H9 (cell line): Measurements from ENCODE around the gene CCDC40. TPM values are rescaled to one million over a fixed set of nuclear protein-coding genes. Genes with fewer than 3 reads are reported as not detected.
A peak's percentile ranks its signal among the peaks of the same experiment; 100 is the strongest.

Experiments
- DNase-seq: peaks from one replicate; pipeline ENCODE4 v3.0.0-alpha.2; 2017
- H2AFZ ChIP-seq: one replicate; pipeline ENCODE4 v1.6.1; 2013; ENCODE audit warnings: mild to moderate bottlenecking, low read length, control low read depth, moderate library complexity
- H2AK5ac ChIP-seq: 2 replicates; pipeline ENCODE4 v1.6.1; 2013; ENCODE audit warnings: low read length, control low read depth, mixed read lengths; ENCODE audit not compliant: insufficient read length
- H2BK120ac ChIP-seq: one replicate; pipeline ENCODE4 v1.6.1; 2013; ENCODE audit warnings: low read depth, mild to moderate bottlenecking, low read length, control low read depth, inconsistent platforms; ENCODE audit not compliant: poor library complexity, severe bottlenecking
- H2BK12ac ChIP-seq: 2 replicates; pipeline ENCODE4 v1.6.1; 2013; ENCODE audit warnings: low read length, control low read depth, mixed read lengths, low read depth; ENCODE audit not compliant: insufficient read length
- H2BK15ac ChIP-seq: 2 replicates; pipeline ENCODE4 v1.6.1; 2013; ENCODE audit warnings: low read depth, low read length, control low read depth
- H2BK20ac ChIP-seq: one replicate; pipeline ENCODE4 v1.6.1; 2013; ENCODE audit warnings: low read depth, mild to moderate bottlenecking, low read length, control low read depth, inconsistent platforms; ENCODE audit not compliant: poor library complexity, severe bottlenecking
- H2BK5ac ChIP-seq: 2 replicates; pipeline ENCODE4 v1.6.1; 2013; ENCODE audit warnings: low read length, control low read depth, mixed read lengths; ENCODE audit not compliant: insufficient read length
- H3K14ac ChIP-seq: 2 replicates; pipeline ENCODE4 v1.6.1; 2013; ENCODE audit warnings: low read length, control low read depth; ENCODE audit not compliant: insufficient read depth
- H3K18ac ChIP-seq: 2 replicates; pipeline ENCODE4 v1.6.1; 2013; ENCODE audit warnings: low read depth, mild to moderate bottlenecking, mixed read lengths, low read length, control low read depth; ENCODE audit not compliant: insufficient read length
- H3K23ac ChIP-seq: 2 replicates; pipeline ENCODE4 v1.6.1; 2013; ENCODE audit warnings: low read length, control low read depth, mixed read lengths, low read depth; ENCODE audit not compliant: insufficient read length
- H3K23me2 ChIP-seq: 2 replicates; pipeline ENCODE4 v1.6.1; 2013; ENCODE audit warnings: low read depth, mild to moderate bottlenecking, mixed read lengths, low read length, control low read depth; ENCODE audit not compliant: insufficient read length, poor library complexity, severe bottlenecking
- H3K27ac ChIP-seq: 2 replicates; pipeline ENCODE4 v1.5.1; 2013; ENCODE audit warnings: low read length, control low read depth, mixed read lengths, low read depth; ENCODE audit not compliant: insufficient read length
- H3K27me3 ChIP-seq: 2 replicates; pipeline ENCODE4 v1.6.1; 2013; ENCODE audit warnings: low read length, control low read depth, inconsistent platforms; ENCODE audit not compliant: insufficient read depth
- H3K4ac ChIP-seq: 2 replicates; pipeline ENCODE4 v1.6.1; 2013; ENCODE audit warnings: low read depth, mild to moderate bottlenecking, control low read depth, inconsistent platforms, low read length, moderate library complexity
- H3K4me1 ChIP-seq: 2 replicates; pipeline ENCODE4 v1.6.1; 2013; ENCODE audit warnings: low read length, control low read depth, inconsistent platforms; ENCODE audit not compliant: insufficient read depth
- H3K4me2 ChIP-seq: 2 replicates; pipeline ENCODE4 v1.6.1; 2013; ENCODE audit warnings: low read length, control low read depth, mixed read lengths; ENCODE audit not compliant: insufficient read length, insufficient read depth
- H3K56ac ChIP-seq: 2 replicates; pipeline ENCODE4 v1.6.1; 2013; ENCODE audit warnings: low read depth, mild to moderate bottlenecking, mixed read lengths, low read length, control low read depth; ENCODE audit not compliant: insufficient read length
- H3K79me1 ChIP-seq: 2 replicates; pipeline ENCODE4 v1.6.1; 2013; ENCODE audit warnings: low read depth, mild to moderate bottlenecking, moderate library complexity, low read length, control low read depth, inconsistent platforms; ENCODE audit not compliant: insufficient read depth, poor library complexity, severe bottlenecking
- H3K79me2 ChIP-seq: 2 replicates; pipeline ENCODE4 v1.6.1; 2013; ENCODE audit warnings: low read length, control low read depth, inconsistent platforms; ENCODE audit not compliant: insufficient read depth
- H3K9ac ChIP-seq: 2 replicates; pipeline ENCODE4 v1.6.1; 2013; ENCODE audit warnings: low read length, control low read depth, mixed read lengths; ENCODE audit not compliant: insufficient read length; ENCODE audit errors: extremely low read depth
- H3K9me3 ChIP-seq: one replicate; pipeline ENCODE4 v1.6.1; 2013; ENCODE audit warnings: low read depth, low read length, inconsistent platforms; ENCODE audit not compliant: control insufficient read depth
- H3T11ph ChIP-seq: one replicate; pipeline ENCODE4 v1.6.1; 2013; ENCODE audit warnings: mild to moderate bottlenecking, low read length, control low read depth, inconsistent platforms
- H4K20me1 ChIP-seq: one replicate; pipeline ENCODE4 v1.6.1; 2013; ENCODE audit not compliant: control insufficient read depth, insufficient read length, insufficient read depth
- H4K5ac ChIP-seq: 2 replicates; pipeline ENCODE4 v1.6.1; 2013; ENCODE audit warnings: low read depth, mild to moderate bottlenecking, mixed read lengths, low read length, control low read depth; ENCODE audit not compliant: insufficient read length
- H4K8ac ChIP-seq: replicated peaks from 2 replicates; pipeline ENCODE4 v1.6.1; 2013; ENCODE audit warnings: low read length, control low read depth, mixed read lengths, low read depth; ENCODE audit not compliant: insufficient read length
- H4K91ac ChIP-seq: 2 replicates; pipeline ENCODE4 v1.6.1; 2013; ENCODE audit warnings: low read depth, mild to moderate bottlenecking, moderate library complexity, mixed read lengths, low read length, control low read depth; ENCODE audit not compliant: insufficient read length
- H3K27ac Mint-ChIP-seq, 3 experiments: 2 replicates in 2 of 3; 3 replicates in 1 of 3; pipeline ENCODE4 v1.8.0; 2020 to 2021; ENCODE audit warnings: mixed read lengths in 3 of 3, mild to moderate bottlenecking in 1 of 3, moderate library complexity in 1 of 3
- H3K27me3 Mint-ChIP-seq: 2 replicates; pipeline ENCODE4 v1.8.0; 2021; ENCODE audit warnings: low read depth, mild to moderate bottlenecking, moderate library complexity, mixed read lengths
- H3K36me3 Mint-ChIP-seq, 3 experiments: 2 replicates in 2 of 3; 3 replicates in 1 of 3; pipeline ENCODE4 v1.8.0; 2020 to 2021; ENCODE audit warnings: low read depth in 3 of 3, mixed read lengths in 3 of 3; ENCODE audit not compliant: insufficient read depth in 1 of 3
- H3K4me1 Mint-ChIP-seq, 2 experiments: 2 replicates each; pipeline ENCODE4 v1.8.0; 2020; ENCODE audit warnings: mixed read lengths in 2 of 2
- H3K4me3 Mint-ChIP-seq, 2 experiments: 2 replicates in 1 of 2; 3 replicates in 1 of 2; pipeline ENCODE4 v1.8.0; 2020 to 2021; ENCODE audit warnings: mild to moderate bottlenecking in 2 of 2, mixed read lengths in 2 of 2, moderate library complexity in 1 of 2
- H3K9me3 Mint-ChIP-seq, 2 experiments: 2 replicates in 1 of 2; 3 replicates in 1 of 2; pipeline ENCODE4 v1.8.0; 2020; ENCODE audit warnings: mild to moderate bottlenecking in 2 of 2, mixed read lengths in 2 of 2, moderate library complexity in 1 of 2
- WGBS: extraction: QIAGEN DNeasy Blood & Tissue Kit; methylation state at CpG from one replicate; pipeline ENCODE4 v1.1.7; 2013; ENCODE audit warnings: missing lambda C conversion rate, low lambda C conversion rate, mixed read lengths; ENCODE audit not compliant: insufficient read length; ENCODE audit errors: extremely low coverage; 5-methylcytosine and 5-hydroxymethylcytosine counted together
- total RNA-seq: library from RNA; stranded (reverse); gene quantifications from 2 replicates; pipeline ENCODE4 v1.2.1, GENCODE V29; 2021
- TF ChIP-seq, protein P1 (sequence below): fragments of 200-600 bp; sonication (generic); conservative IDR thresholded peaks from 3 replicates; pipeline ENCODE4 v1.8.0; 2021; ENCODE audit warnings: antibody characterized with exemption, mild to moderate bottlenecking

The CCDC40 gene
- total RNA-seq, 1 experiment from 2014 or later, result 8.9 TPM

DNA sequence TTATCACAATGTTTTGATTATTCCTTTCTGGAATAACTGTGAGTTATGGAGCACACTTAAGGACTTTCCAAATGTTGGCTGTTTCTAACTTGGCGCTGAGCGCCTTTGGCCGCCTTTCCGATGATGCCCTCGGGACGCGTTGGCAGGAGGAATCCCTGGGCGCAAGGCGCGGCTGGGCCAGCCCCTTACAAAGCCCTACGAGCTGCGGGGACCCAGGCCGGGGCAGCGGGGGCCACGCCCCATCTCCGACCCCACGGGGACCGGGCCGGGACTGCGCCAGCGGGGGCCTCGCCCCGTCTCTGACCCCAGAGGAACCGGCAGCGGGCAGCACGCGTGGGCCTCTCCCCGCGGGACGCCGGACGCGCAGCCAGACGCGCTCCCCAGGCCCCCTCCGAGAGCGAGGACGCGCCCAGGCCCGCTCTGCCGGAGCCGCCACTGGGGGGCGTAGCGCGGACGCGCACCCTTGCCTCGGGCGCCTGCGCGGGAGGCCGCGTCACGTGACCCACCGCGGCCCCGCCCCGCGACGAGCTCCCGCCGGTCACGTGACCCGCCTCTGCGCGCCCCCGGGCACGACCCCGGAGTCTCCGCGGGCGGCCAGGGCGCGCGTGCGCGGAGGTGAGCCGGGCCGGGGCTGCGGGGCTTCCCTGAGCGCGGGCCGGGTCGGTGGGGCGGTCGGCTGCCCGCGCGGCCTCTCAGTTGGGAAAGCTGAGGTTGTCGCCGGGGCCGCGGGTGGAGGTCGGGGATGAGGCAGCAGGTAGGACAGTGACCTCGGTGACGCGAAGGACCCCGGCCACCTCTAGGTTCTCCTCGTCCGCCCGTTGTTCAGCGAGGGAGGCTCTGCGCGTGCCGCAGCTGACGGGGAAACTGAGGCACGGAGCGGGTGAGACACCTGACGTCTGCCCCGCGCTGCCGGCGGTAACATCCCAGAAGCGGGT is 64.8 kb downstream of the CCDC40 start, which contains the start of gene GAA:
Gene GAA, plus strand, starts transcription at position 571 of the 935 bp plus-strand sequence. CDS start 3,006 bp downstream, outside the sequence.
- WGBS, result no CpG with 5 or more reads among the region's 114 CpGs
- no peak within 1 kb of the TSS for H4K8ac ChIP-seq
- no peak within 1 kb of the TSS for H2BK120ac ChIP-seq
- H3K79me2 ChIP-seq, result no peaks in the 10 kb centered on the region
- no peaks in the 10 kb centered on the region; the same call in 1 of the 2 replicates for H3K27me3 ChIP-seq
- no peak within 1 kb of the TSS for H2AFZ ChIP-seq
- no peak within 1 kb of the TSS for H2BK15ac ChIP-seq
- no peaks in the 10 kb centered on the region for H3K9me3 ChIP-seq
- no peak within 1 kb of the TSS for H3K27ac ChIP-seq
- DNase-seq, result peak; percentile 90
- no peaks in the 10 kb centered on the region for H4K20me1 ChIP-seq
- peak within 1 kb of the TSS; percentile 82 to 89 for H3K4me3 Mint-ChIP-seq
- peaks cover 5% of the 10 kb centered on the region; the same call in 1 of the 2 replicates for H3K4me1 ChIP-seq
- H3K4me2 ChIP-seq, result peak within 1 kb of the TSS; percentile 47
- H3T11ph ChIP-seq, result no peak within 1 kb of the TSS
- TF ChIP-seq, protein P1, sequence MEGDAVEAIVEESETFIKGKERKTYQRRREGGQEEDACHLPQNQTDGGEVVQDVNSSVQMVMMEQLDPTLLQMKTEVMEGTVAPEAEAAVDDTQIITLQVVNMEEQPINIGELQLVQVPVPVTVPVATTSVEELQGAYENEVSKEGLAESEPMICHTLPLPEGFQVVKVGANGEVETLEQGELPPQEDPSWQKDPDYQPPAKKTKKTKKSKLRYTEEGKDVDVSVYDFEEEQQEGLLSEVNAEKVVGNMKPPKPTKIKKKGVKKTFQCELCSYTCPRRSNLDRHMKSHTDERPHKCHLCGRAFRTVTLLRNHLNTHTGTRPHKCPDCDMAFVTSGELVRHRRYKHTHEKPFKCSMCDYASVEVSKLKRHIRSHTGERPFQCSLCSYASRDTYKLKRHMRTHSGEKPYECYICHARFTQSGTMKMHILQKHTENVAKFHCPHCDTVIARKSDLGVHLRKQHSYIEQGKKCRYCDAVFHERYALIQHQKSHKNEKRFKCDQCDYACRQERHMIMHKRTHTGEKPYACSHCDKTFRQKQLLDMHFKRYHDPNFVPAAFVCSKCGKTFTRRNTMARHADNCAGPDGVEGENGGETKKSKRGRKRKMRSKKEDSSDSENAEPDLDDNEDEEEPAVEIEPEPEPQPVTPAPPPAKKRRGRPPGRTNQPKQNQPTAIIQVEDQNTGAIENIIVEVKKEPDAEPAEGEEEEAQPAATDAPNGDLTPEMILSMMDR, result peak; percentile 91
- no peak within 1 kb of the TSS for H4K91ac ChIP-seq
- H2BK5ac ChIP-seq, result no peak within 1 kb of the TSS
- H2BK20ac ChIP-seq, result no peak within 1 kb of the TSS
- H3K9me3 Mint-ChIP-seq, result no peaks in the 10 kb centered on the region
- H2BK12ac ChIP-seq, result no peak within 1 kb of the TSS
- no peak within 1 kb of the TSS for H3K56ac ChIP-seq
- peak within 1 kb of the TSS; percentile 43 for H3K18ac ChIP-seq
- H3K4me1 Mint-ChIP-seq, result peaks cover 18 to 30% of the 10 kb centered on the region in 2 experiments
- peak within 1 kb of the TSS; percentile 54 for H3K9ac ChIP-seq
- H2AK5ac ChIP-seq, result no peak within 1 kb of the TSS
- H3K4ac ChIP-seq, result no peak within 1 kb of the TSS
- peak within 1 kb of the TSS; percentile 74 for H3K14ac ChIP-seq
- H3K27ac Mint-ChIP-seq, result peak within 1 kb of the TSS in 2 of 3 experiments; percentile 56 to 94; a peak in 4 of 7 replicates
- peaks cover 0 to 7% (median 0%) of the 10 kb centered on the region in 3 experiments; a peak in 3 of 7 replicates for H3K36me3 Mint-ChIP-seq
- H3K23me2 ChIP-seq, result peaks cover 8% of the 10 kb centered on the region
- H3K79me1 ChIP-seq, result no peaks in the 10 kb centered on the region
- no peak within 1 kb of the TSS for H4K5ac ChIP-seq
- peaks cover 14% of the 10 kb centered on the region for H3K27me3 Mint-ChIP-seq
- no peak within 1 kb of the TSS for H3K23ac ChIP-seq
